K562 (cell line): Measurements from ENCODE around the gene FZD4. TPM values are rescaled to one million over a fixed set of nuclear protein-coding genes. Genes with fewer than 3 reads are reported as not detected.

Source experiments
- ATAC-seq: fragments of 200-7000 bp; cut with Tn5 transposase; 3 replicates; pipeline ENCODE4 v1.9.1; 2020; ENCODE audit warnings: moderate library complexity
- BruUV-seq: library from RNA; stranded (reverse); fragments of 400-500 nt; replicated peaks from 2 replicates; lab custom pipeline; 2021; lab: Mats Ljungman, UMichigan
- CTCF ChIA-PET: fragments of 300-600 bp; formaldehyde crosslinking; extraction: SDS; loops from one replicate; lab custom pipeline; 2021; ENCODE audit warnings: low intra/inter-chr PET ratio; lab: Yijun Ruan, JAX
- POLR2A ChIA-PET: fragments of 300-600, 350-650 bp; sonication (Branson Sonifier 250); formaldehyde crosslinking; extraction: SDS; loops from one replicate; lab custom pipeline; 2021; ENCODE audit warnings: antibody characterized with exemption, inconsistent platforms; lab: Yijun Ruan, JAX
- DNase-seq, 4 experiments: peaks; one replicate each; pipeline versions ENCODE4 v3.0.0 to v3.0.0-alpha.2; 2011 to 2018; ENCODE audit warnings: low spot score in 3 of 4, mixed read lengths in 3 of 4; ENCODE audit errors: extremely low read depth in 1 of 4
- FAIRE-seq: peaks from 2 replicates; lab custom pipeline; 2011; peaks lifted over from hg19 to GRCh38; lab: Jason Lieb, UNC
- H2AFZ ChIP-seq: 2 replicates; pipeline ENCODE4 v1.6.0; 2011; ENCODE audit warnings: low read depth, low read length, control low read depth, inconsistent platforms
- H3K27ac ChIP-seq: fragments of 200-600 bp; 3 replicates; pipeline ENCODE4 v1.8.0; 2011; ENCODE audit warnings: low read depth, mild to moderate bottlenecking, control low read depth, inconsistent platforms, low read length, moderate library complexity, mixed read lengths; ENCODE audit errors: extremely low read depth
- H3K27me3 ChIP-seq, 2 experiments: fragments of 300-600 bp in 1 of 2; 2 replicates in 1 of 2; 3 replicates in 1 of 2; pipeline versions ENCODE4 v1.6.0 to v1.8.0; 2011; ENCODE audit warnings: inconsistent platforms in 2 of 2, low read length in 2 of 2, mild to moderate bottlenecking in 1 of 2, mixed read lengths in 1 of 2, moderate library complexity in 1 of 2; ENCODE audit not compliant: control insufficient read depth in 2 of 2, insufficient read depth in 2 of 2
- H3K36me3 ChIP-seq: fragments of 300-600 bp; 3 replicates; pipeline ENCODE4 v1.8.0; 2011; ENCODE audit warnings: mild to moderate bottlenecking, low read length, inconsistent platforms; ENCODE audit not compliant: control insufficient read depth, insufficient read depth
- H3K4me1 ChIP-seq, 2 experiments: fragments of 200-600 bp in 1 of 2; replicated peaks in 1 of 2; 2 replicates in 1 of 2; 3 replicates in 1 of 2; pipeline versions ENCODE4 v1.5.1 to v1.8.0; 2011; ENCODE audit warnings: inconsistent platforms in 2 of 2, low read length in 2 of 2, mild to moderate bottlenecking in 1 of 2, mixed read lengths in 1 of 2, moderate library complexity in 1 of 2; ENCODE audit not compliant: control insufficient read depth in 2 of 2, insufficient read depth in 2 of 2
- H3K4me2 ChIP-seq: 2 replicates; pipeline ENCODE4 v1.6.1; 2011; ENCODE audit warnings: low read length, control low read depth, inconsistent platforms, mixed read lengths; ENCODE audit not compliant: insufficient read depth
- H3K4me3 ChIP-seq: fragments of 200-600 bp; sonication (generic), shearing (Covaris generic); 2 replicates; pipeline ENCODE4 v1.5.1; 2016; ENCODE audit warnings: control low read depth, inconsistent platforms
- H3K79me2 ChIP-seq: fragments of 200-600 bp; 3 replicates; pipeline ENCODE4 v1.8.0; 2011; ENCODE audit warnings: low read length, inconsistent platforms; ENCODE audit not compliant: control insufficient read depth, insufficient read depth
- H3K9ac ChIP-seq, 2 experiments: 2 replicates each; pipeline versions ENCODE4 v1.6.0 to v1.6.1; 2011; ENCODE audit warnings: low read depth in 2 of 2, low read length in 2 of 2, control low read depth in 1 of 2, inconsistent platforms in 1 of 2, mild to moderate bottlenecking in 1 of 2, mixed read lengths in 1 of 2; ENCODE audit not compliant: insufficient read depth in 1 of 2
- H3K9me1 ChIP-seq: one replicate; pipeline ENCODE4 v1.6.0; 2011; ENCODE audit warnings: inconsistent platforms, mild to moderate bottlenecking, low read length, moderate library complexity; ENCODE audit not compliant: control insufficient read depth, insufficient read depth
- H3K9me3 ChIP-seq: replicated peaks from 2 replicates; pipeline ENCODE4 v1.5.1; 2011; ENCODE audit warnings: low read depth, low read length, inconsistent platforms; ENCODE audit not compliant: control insufficient read depth, insufficient read depth
- H4K20me1 ChIP-seq: replicated peaks from 2 replicates; pipeline ENCODE4 v1.6.1; 2011; ENCODE audit warnings: low read length, inconsistent platforms, mixed read lengths; ENCODE audit not compliant: control insufficient read depth, insufficient read depth
- ATF3 ChIP-seq, 2 experiments: fragments of 450-650 bp in 1 of 2; sonication (generic) in 1 of 2; formaldehyde crosslinking in 1 of 2; IDR thresholded peaks in 1 of 2; conservative IDR thresholded peaks in 1 of 2; 2 replicates each; pipeline versions ENCODE4 v1.6.1 to v1.8.1; 2016 to 2023; ENCODE audit warnings: mild to moderate bottlenecking in 2 of 2, moderate library complexity in 2 of 2, inconsistent platforms in 1 of 2, missing genetic modification reagents in 1 of 2
- CEBPB ChIP-seq: fragments of 450-650 bp; IDR thresholded peaks from 2 replicates; pipeline ENCODE4 v1.6.1; 2016; ENCODE audit warnings: missing genetic modification characterization, missing compliant biosample characterization
- CEBPG ChIP-seq, 3 experiments: fragments of 200-800 bp in 1 of 3; sonication (Bioruptor generic) in 1 of 3; sonication (generic) in 1 of 3; formaldehyde crosslinking in 1 of 3; IDR thresholded peaks in 2 of 3; conservative IDR thresholded peaks in 1 of 3; 2 replicates each; pipeline versions ENCODE4 v1.6.1 to v1.8.0; 2016 to 2022; ENCODE audit warnings: missing compliant biosample characterization in 2 of 3, missing genetic modification characterization in 2 of 3, mild to moderate bottlenecking in 1 of 3, missing genetic modification reagents in 1 of 3
- EHMT2 ChIP-seq: fragments of 450-650 bp; IDR thresholded peaks from 2 replicates; pipeline ENCODE4 v1.6.1; 2018; ENCODE audit warnings: antibody characterized with exemption
- HNRNPK ChIP-seq: fragments of 200-400 bp; formaldehyde crosslinking; IDR thresholded peaks from one replicate; pipeline ENCODE4 v1.6.1; 2018; ENCODE audit warnings: mild to moderate bottlenecking, low read depth, low read length; ENCODE audit not compliant: poor library complexity, severe bottlenecking
- JUND ChIP-seq, 2 experiments: IDR thresholded peaks; 2 replicates in 1 of 2; 3 replicates in 1 of 2; pipeline ENCODE4 v1.6.1; 2011; ENCODE audit warnings: borderline replicate concordance in 2 of 2, low read depth in 2 of 2, low read length in 2 of 2, improper control_type of control experiment in 1 of 2, missing biosample characterization in 1 of 2, missing genetic modification characterization in 1 of 2, missing genetic modification reagents in 1 of 2
- MCM2 ChIP-seq: fragments of 450-650 bp; IDR thresholded peaks from 2 replicates; pipeline ENCODE4 v1.6.1; 2017; ENCODE audit warnings: low read depth, mild to moderate bottlenecking
- NKRF ChIP-seq: fragments of 450-650 bp; IDR thresholded peaks from 2 replicates; pipeline ENCODE4 v1.6.1; 2016; ENCODE audit warnings: borderline replicate concordance
- RFX1 ChIP-seq: fragments of 450-650 bp; IDR thresholded peaks from 2 replicates; pipeline ENCODE4 v1.6.1; 2016; ENCODE audit warnings: mild to moderate bottlenecking, moderate library complexity
- SNIP1 ChIP-seq: fragments of 450-650 bp; IDR thresholded peaks from 2 replicates; pipeline ENCODE4 v1.7.1; 2017; ENCODE audit warnings: low read depth, mild to moderate bottlenecking
- ZNF79 ChIP-seq: fragments of 250-450 bp; sonication (Bioruptor Pico); IDR thresholded peaks from 2 replicates; pipeline ENCODE4 v1.4.0; 2020; ENCODE audit warnings: low read depth, mild to moderate bottlenecking, moderate library complexity
- WGBS: fragments of 100-300 bp; shearing (Covaris generic); methylation state at CpG from one replicate; pipeline ENCODE4 v1.1.6; 2016; ENCODE audit warnings: low coverage, mixed read lengths; ENCODE audit not compliant: insufficient coverage; ENCODE audit errors: missing lambda C conversion rate; 5-methylcytosine and 5-hydroxymethylcytosine counted together
- in situ Hi-C: fragments of 300-500 bp; cut with MboI; formaldehyde crosslinking; loops from 4 replicates; pipeline ENCODE4 v1.15.0; 2018; ENCODE audit warnings: inconsistent platforms, mixed read lengths
- intact Hi-C: fragments of 100-400 bp; cut with micrococcal nuclease; formaldehyde crosslinking; loops from 2 replicates; pipeline ENCODE4 v1.14.2; 2022
- polyA plus RNA-seq, 8 experiments: library from polyadenylated mRNA; depleted of rRNA in 4 of 8; stranded (reverse) in 5 of 8; unstranded in 3 of 8; fragments of >200 nt; fragmentation: Nextera tagmentation in 2 of 8; fragmentation: Illumina TruSeq in 1 of 8; extraction: Ambion mirVana in 2 of 8; extraction: Trizol in 1 of 8; gene quantifications; 2 replicates each; pipeline versions ENCODE4 v1.2.1 to v1.2.3, GENCODE V29; 2011 to 2014; ENCODE audit warnings: inconsistent platforms in 1 of 8, missing spikeins in 1 of 8
- total RNA-seq, 7 experiments: library from RNA; depleted of rRNA in 6 of 7; stranded (reverse); fragments of >200 nt in 6 of 7; fragmentation: Illumina TruSeq in 2 of 7; extraction: Trizol in 2 of 7; gene quantifications; 2 replicates each; pipeline versions ENCODE4 v1.2.1 to v1.2.3, GENCODE V29; 2011 to 2021; ENCODE audit warnings: low replicate concordance in 1 of 7

The FZD4 gene
- total and polyA plus RNA-seq, 9 of the 15 experiments (the other 6 are each of a cell fraction or from before 2014, with no cell fraction given) = 1.2 to 7.9 (median 5.8) TPM

GRCh38 chr11:86991341-86991740 is 36.1 kb upstream of the FZD4 start:
- WGBS = 11% methylated on average over 1 of the region's 5 CpGs
- FAIRE-seq = no peak
- BruUV-seq = no TSS peak
- H3K9me1 ChIP-seq = no peaks in the 10 kb centered on the region
- H3K4me3 ChIP-seq = no peak overlapping the region
- H3K9ac ChIP-seq = no peak overlapping the region
- H3K4me1 ChIP-seq = peaks cover under 1 to 7% of the 10 kb centered on the region in 2 experiments; a peak in 3 of 5 replicates
- H3K27ac ChIP-seq = no peak overlapping the region
- TF ChIP-seq EHMT2 = no peak
- H2AFZ ChIP-seq = no peak overlapping the region
- H3K79me2 ChIP-seq = no peaks in the 10 kb centered on the region
- H3K27me3 ChIP-seq = no peaks in the 10 kb centered on the region
- ATAC-seq = no peak
- no peak for DNase-seq
- no peaks in the 10 kb centered on the region for H3K9me3 ChIP-seq
- in situ Hi-C loops = no loop called here
- POLR2A ChIA-PET = interaction anchor here (1.2 kb wide), 1 partner anchor 8 kb away, joined by 4 read pairs; no protein-coding TSS in a partner anchor
- H4K20me1 ChIP-seq = no peaks in the 10 kb centered on the region
- no peaks in the 10 kb centered on the region for H3K36me3 ChIP-seq
- H3K4me2 ChIP-seq = no peak overlapping the region
- intact Hi-C loops = no loop called here
- CTCF ChIA-PET = no interaction called here

GRCh38 chr11:86990515-86990914 is 35.3 kb upstream of the FZD4 start:
- Histone ChIP-seq H3K4me2 (no peak overlapping the region), H3K36me3 (no peaks in the 10 kb centered on the region), H3K79me2 (no peaks in the 10 kb centered on the region), H3K9me3 (no peaks in the 10 kb centered on the region), H4K20me1 (no peaks in the 10 kb centered on the region), H3K4me3 (no peak overlapping the region), H3K27me3 (no peaks in the 10 kb centered on the region), H3K4me1 (peaks cover 0 to 7% of the 10 kb centered on the region in 2 experiments; a peak in 3 of 5 replicates), H3K9ac (no peak overlapping the region), H2AFZ (peak overlapping the region; percentile 32; the same call in 1 of the 2 replicates), H3K27ac (no peak overlapping the region), H3K9me1 (no peaks in the 10 kb centered on the region)
- ChIA-PET POLR2A (interaction anchor here (0.6 to 1.2 kb wide), 2 partner anchors 9 to 234 kb away, joined by 3 to 4 read pairs; no protein-coding TSS in a partner anchor), CTCF (no interaction called here)
- no peak for DNase-seq
- intact Hi-C loops = no loop called here
- in situ Hi-C loops = no loop called here
- WGBS = 11% methylated on average over 3 of the region's 3 CpGs
- BruUV-seq = no TSS peak
- peak; percentile 14; the same call in 2 of the 3 replicates for ATAC-seq
- FAIRE-seq = no peak
- TF ChIP-seq MCM2 = no peak
- TF ChIP-seq HNRNPK = no peak
- no peak for TF ChIP-seq RFX1
- TF ChIP-seq JUND (IDR thresholded peaks at IDR 0.05; ENCODE audit: borderline replicate concordance, low read depth, low read length) = no peak
- TF ChIP-seq JUND (tag; IDR thresholded peaks at IDR 0.05; ENCODE audit: borderline replicate concordance, low read depth, low read length) = 0 out of 3 replicates have a peak, but pooled peaks have one; percentile 28
- TF ChIP-seq NKRF = no peak
- no peak for TF ChIP-seq SNIP1
- TF ChIP-seq CEBPG (CRISPR knock-in tag; IDR thresholded peaks at IDR 0.05) = no peak
- TF ChIP-seq CEBPG (tag; conservative IDR thresholded peaks at IDR 0.05 in 1 of 2, IDR thresholded peaks at IDR 0.05 in 1 of 2) = peak; percentile 44 to 67; a peak in 2 of 4 replicates
- TF ChIP-seq ZNF79 (CRISPR knock-in tag) = no peak
- peak; percentile 54 for TF ChIP-seq CEBPB (tag)
- peak; percentile 48; the same call in 1 of the 2 replicates for TF ChIP-seq ATF3 (IDR thresholded peaks at IDR 0.05)
- no peak for TF ChIP-seq ATF3 (CRISPR knock-in tag; conservative IDR thresholded peaks at IDR 0.05)
